Hepatocyte (in vitro differentiated cells): Measurements from ENCODE around the gene CLASP2. TPM values are rescaled to one million over a fixed set of nuclear protein-coding genes. Genes with fewer than 3 reads are reported as not detected.

ENCODE experiments used
- DNase-seq: peaks from one replicate; pipeline ENCODE4 v3.0.0-alpha.2; 2016; ENCODE audit warnings: low spot score
- H2AFZ ChIP-seq: fragments of 200-600 bp; sonication (generic); 2 replicates; pipeline ENCODE4 v1.6.0; 2016; ENCODE audit warnings: antibody characterized with exemption, mild to moderate bottlenecking
- H3K27ac ChIP-seq: fragments of 200-600 bp; sonication (generic); 2 replicates; pipeline ENCODE4 v1.5.1; 2016; ENCODE audit warnings: mild to moderate bottlenecking
- H3K27me3 ChIP-seq: fragments of 200-600 bp; sonication (generic); 2 replicates; pipeline ENCODE4 v1.6.1; 2016
- H3K36me3 ChIP-seq: fragments of 200-600 bp; sonication (generic); replicated peaks from 2 replicates; pipeline ENCODE4 v1.5.1; 2016; ENCODE audit warnings: low read depth; ENCODE audit not compliant: insufficient read depth
- H3K4me1 ChIP-seq: fragments of 200-600 bp; sonication (generic); 2 replicates; pipeline ENCODE4 v1.5.1; 2016; ENCODE audit warnings: mild to moderate bottlenecking, moderate library complexity; ENCODE audit not compliant: insufficient read depth
- H3K4me2 ChIP-seq: fragments of 200-600 bp; sonication (generic); 2 replicates; pipeline ENCODE4 v1.6.0; 2016
- H3K4me3 ChIP-seq: fragments of 200-600 bp; sonication (generic); 2 replicates; pipeline ENCODE4 v1.5.1; 2016; ENCODE audit warnings: mild to moderate bottlenecking
- H3K79me2 ChIP-seq: fragments of 200-600 bp; sonication (generic); 2 replicates; pipeline ENCODE4 v1.6.0; 2017; ENCODE audit warnings: mild to moderate bottlenecking
- H3K9me2 ChIP-seq: fragments of 200-600 bp; sonication (generic); replicated peaks from 2 replicates; pipeline ENCODE4 v1.6.0; 2017; ENCODE audit warnings: mild to moderate bottlenecking; ENCODE audit not compliant: insufficient read depth
- H3K9me3 ChIP-seq: fragments of 200-600 bp; sonication (generic); 2 replicates; pipeline ENCODE4 v1.5.1; 2016; ENCODE audit warnings: low read depth, mild to moderate bottlenecking
- H4K20me1 ChIP-seq: fragments of 200-600 bp; sonication (generic); 2 replicates; pipeline ENCODE4 v1.6.0; 2016; ENCODE audit warnings: mild to moderate bottlenecking; ENCODE audit not compliant: insufficient read depth, poor library complexity, severe bottlenecking
- CTCF ChIP-seq: fragments of 200-600 bp; sonication (generic); IDR thresholded peaks from 2 replicates; pipeline ENCODE4 v1.5.1; 2016; ENCODE audit warnings: antibody characterized with exemption, mild to moderate bottlenecking; ENCODE audit not compliant: poor library complexity
- EZH2 ChIP-seq: fragments of 200-600 bp; sonication (generic); IDR thresholded peaks from 2 replicates; pipeline ENCODE4 v1.6.1; 2016; ENCODE audit warnings: antibody characterized with exemption, mild to moderate bottlenecking, borderline replicate concordance
- EZH2phosphoT487 ChIP-seq: fragments of 200-600 bp; sonication (generic); IDR thresholded peaks from one replicate; pipeline ENCODE4 v1.6.1; 2018; ENCODE audit warnings: antibody characterized with exemption, mild to moderate bottlenecking, low read depth, moderate library complexity; ENCODE audit not compliant: unreplicated experiment, severe bottlenecking
- WGBS: methylation state at CpG from one replicate; pipeline ENCODE4 v1.1.6; 2016; ENCODE audit warnings: low lambda C conversion rate; ENCODE audit errors: missing lambda C conversion rate; 5-methylcytosine and 5-hydroxymethylcytosine counted together
- polyA plus RNA-seq: library from polyadenylated mRNA; unstranded; fragments of >200 nt; fragmentation: Nextera tagmentation; extraction: Ambion mirVana; gene quantifications from 2 replicates; pipeline ENCODE4 v1.2.1, GENCODE V29; 2016
- total RNA-seq: library from RNA; depleted of rRNA; stranded (reverse); fragments of >200 nt; gene quantifications from 2 replicates; pipeline ENCODE4 v1.2.3, GENCODE V29; 2014

CLASP2 gene
- total and polyA plus RNA-seq, 2 experiments from 2014 or later, result 12.0 to 34.5 TPM

DNA sequence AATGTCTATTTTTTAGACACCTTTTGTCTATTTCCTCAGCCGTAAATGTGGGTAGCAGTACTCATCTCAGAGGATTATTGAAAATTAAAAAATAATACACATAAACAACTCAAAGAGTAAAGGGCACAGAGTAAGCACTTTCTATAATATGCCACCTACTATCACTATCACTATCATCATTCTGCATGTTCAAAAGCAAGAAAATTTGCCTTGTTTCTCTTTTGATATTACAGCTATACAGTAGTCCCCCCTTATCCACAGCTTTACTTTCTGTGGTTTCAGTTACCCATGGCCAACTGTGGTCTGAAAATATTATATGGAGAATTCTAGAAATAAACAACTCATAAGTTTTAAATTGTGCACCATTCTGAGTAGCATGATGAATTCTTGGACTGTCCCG, 27.7 kb downstream of the CLASP2 start:
- Histone ChIP-seq H3K9me2 (no peaks in the 10 kb centered on the region), H3K4me3 (no peak overlapping the region), H3K27ac (no peak overlapping the region), H3K9me3 (no peaks in the 10 kb centered on the region), H3K79me2 (peaks cover 6% of the 10 kb centered on the region), H3K36me3 (no peaks in the 10 kb centered on the region), H3K27me3 (no peaks in the 10 kb centered on the region), H3K4me1 (no peaks in the 10 kb centered on the region), H2AFZ (no peak overlapping the region), H4K20me1 (no peaks in the 10 kb centered on the region), H3K4me2 (no peak overlapping the region)
- no peak for DNase-seq
- 100% methylated on average over 2 of the region's 2 CpGs for WGBS
- TF ChIP-seq EZH2 (no peak), EZH2phosphoT487 (no peak), CTCF (no peak)

DNA sequence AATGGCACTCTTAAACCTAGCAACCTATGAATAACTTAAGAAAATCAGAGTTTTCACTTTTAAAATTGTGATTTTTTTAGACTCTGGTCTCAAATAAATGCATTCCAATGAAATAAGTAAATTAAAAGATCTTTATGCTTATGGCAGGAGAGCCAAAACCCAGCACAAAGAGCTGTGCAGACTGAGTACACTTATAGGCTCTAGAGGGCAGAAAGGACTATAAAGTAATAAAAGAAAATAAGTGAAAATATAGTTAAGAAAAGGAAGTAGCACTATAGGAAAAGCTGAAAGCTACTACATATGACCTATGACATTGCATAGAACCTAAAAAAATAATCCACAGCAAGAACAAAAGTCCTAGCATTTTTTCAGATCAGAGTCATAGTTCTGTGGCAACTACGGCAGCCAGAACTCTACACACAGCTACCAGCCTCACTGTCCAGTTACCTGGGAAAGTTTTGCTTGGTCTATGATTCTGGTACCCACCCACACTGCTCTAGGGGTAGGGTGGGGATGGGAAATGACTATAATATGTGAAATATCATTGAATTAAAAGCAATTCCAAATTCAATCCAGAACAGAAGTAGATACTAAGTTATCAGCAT, 30.5 kb downstream of the CLASP2 start:
- H3K27ac ChIP-seq, result no peak overlapping the region
- H3K9me3 ChIP-seq, result no peaks in the 10 kb centered on the region
- H3K4me1 ChIP-seq, result no peaks in the 10 kb centered on the region
- no peak for DNase-seq
- H3K36me3 ChIP-seq, result no peaks in the 10 kb centered on the region
- no peak overlapping the region for H3K4me3 ChIP-seq
- peaks cover 1% of the 10 kb centered on the region for H3K79me2 ChIP-seq
- no peaks in the 10 kb centered on the region for H3K9me2 ChIP-seq
- no peak overlapping the region for H3K4me2 ChIP-seq
- no peaks in the 10 kb centered on the region for H4K20me1 ChIP-seq
- no peaks in the 10 kb centered on the region for H3K27me3 ChIP-seq
- TF ChIP-seq EZH2phosphoT487 (no peak), EZH2 (no peak), CTCF (no peak)
- no peak overlapping the region for H2AFZ ChIP-seq
- WGBS, result 82% methylated on average over 1 of the region's 1 CpG

DNA sequence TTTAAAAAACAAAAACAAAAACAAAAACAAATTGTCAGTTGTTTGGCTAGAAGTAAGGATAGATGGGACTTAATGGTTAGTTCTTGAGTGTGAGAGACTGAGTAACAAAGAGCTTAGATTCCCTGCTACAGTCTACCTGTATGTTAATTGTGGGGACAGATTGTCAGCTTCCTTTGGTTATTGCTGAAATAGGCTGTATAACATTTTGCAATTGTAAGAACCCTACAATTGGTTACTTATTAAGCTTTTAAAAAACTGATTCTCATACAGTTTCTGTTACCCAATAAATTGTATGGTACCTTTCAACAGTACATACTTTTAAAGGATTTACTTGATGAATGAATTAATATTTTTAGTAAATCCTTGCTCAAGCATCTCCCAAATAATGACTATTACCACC, 35.3 kb downstream of the CLASP2 start:
- Histone ChIP-seq H3K9me3 (no peaks in the 10 kb centered on the region), H4K20me1 (no peaks in the 10 kb centered on the region), H2AFZ (no peak overlapping the region), H3K27ac (no peak overlapping the region), H3K4me3 (no peak overlapping the region), H3K4me2 (no peak overlapping the region), H3K36me3 (no peaks in the 10 kb centered on the region), H3K27me3 (no peaks in the 10 kb centered on the region), H3K9me2 (no peaks in the 10 kb centered on the region), H3K79me2 (no peaks in the 10 kb centered on the region), H3K4me1 (no peaks in the 10 kb centered on the region)
- no peak for DNase-seq
- TF ChIP-seq EZH2phosphoT487 (no peak), EZH2 (no peak), CTCF (no peak)

GRCh38 chr3:33681667-33682066, 36.4 kb downstream of the CLASP2 start:
- Histone ChIP-seq H3K36me3 (no peaks in the 10 kb centered on the region), H3K4me1 (no peaks in the 10 kb centered on the region), H4K20me1 (no peaks in the 10 kb centered on the region), H3K4me2 (no peak overlapping the region), H3K79me2 (no peaks in the 10 kb centered on the region), H3K4me3 (no peak overlapping the region), H2AFZ (no peak overlapping the region), H3K27me3 (no peaks in the 10 kb centered on the region), H3K9me3 (no peaks in the 10 kb centered on the region), H3K27ac (no peak overlapping the region), H3K9me2 (no peaks in the 10 kb centered on the region)
- DNase-seq, result no peak
- WGBS, result 44% methylated on average over 1 of the region's 1 CpG
- TF ChIP-seq EZH2phosphoT487, result no peak
- no peak for TF ChIP-seq CTCF
- TF ChIP-seq EZH2, result no peak
